ENCODE data around the gene ZNF385D.

Gene ZNF385D

GRCh38 chr3:21744793-21745192, 6.2 kb downstream of the ZNF385D start:
- in situ Hi-C loops (cut with MboI; ENCODE audit: low pct_unique_long_range_greater_than_20kb, low sequenced_read_pairs, unreplicated experiment): no loop called here
- no peak for DNase-seq (ENCODE audit: low spot score)
- no peak for TF ChIP-seq CTCF (IDR thresholded peaks at IDR 0.05; ENCODE audit: extremely low read depth, insufficient read depth, missing control alignments)

GRCh38 chr3:21738935-21739702, 11.9 kb downstream of the ZNF385D start:
- no peak for TF ChIP-seq CTCF (IDR thresholded peaks at IDR 0.05; ENCODE audit: extremely low read depth, insufficient read depth, missing control alignments)
- no peak for DNase-seq (ENCODE audit: low spot score)
- in situ Hi-C loops (cut with MboI; ENCODE audit: low pct_unique_long_range_greater_than_20kb, low sequenced_read_pairs, unreplicated experiment): no loop called here

GRCh38 chr3:21738283-21738682, 12.7 kb downstream of the ZNF385D start:
- no peak for TF ChIP-seq CTCF (IDR thresholded peaks at IDR 0.05; ENCODE audit: extremely low read depth, insufficient read depth, missing control alignments)
- DNase-seq (ENCODE audit: low spot score): no peak
- in situ Hi-C loops (cut with MboI; ENCODE audit: low pct_unique_long_range_greater_than_20kb, low sequenced_read_pairs, unreplicated experiment): no loop called here

DNA sequence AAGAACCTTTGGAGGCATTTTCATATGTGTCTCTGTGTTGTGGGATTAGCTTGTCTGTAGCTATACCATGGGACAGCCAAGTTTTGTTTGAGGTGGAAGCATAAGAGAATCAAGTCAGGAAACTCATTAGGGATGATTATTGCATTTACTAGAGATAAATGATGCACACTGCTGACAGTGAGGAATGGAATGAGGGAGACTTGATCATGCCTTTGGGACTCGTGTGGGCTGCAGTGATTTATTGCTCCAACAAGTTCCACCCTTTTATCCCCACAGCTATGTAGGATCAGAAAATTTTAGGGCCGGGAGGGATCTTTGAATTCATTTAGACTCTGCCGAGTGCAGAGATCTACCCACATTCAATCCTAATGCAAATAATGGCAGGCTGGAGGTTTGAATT, 16.3 kb downstream of the ZNF385D start:
- in situ Hi-C loops (cut with MboI; ENCODE audit: low pct_unique_long_range_greater_than_20kb, low sequenced_read_pairs, unreplicated experiment): no loop called here
- no peak for DNase-seq (ENCODE audit: low spot score)
- no peak for TF ChIP-seq CTCF (IDR thresholded peaks at IDR 0.05; ENCODE audit: extremely low read depth, insufficient read depth, missing control alignments)

DNA sequence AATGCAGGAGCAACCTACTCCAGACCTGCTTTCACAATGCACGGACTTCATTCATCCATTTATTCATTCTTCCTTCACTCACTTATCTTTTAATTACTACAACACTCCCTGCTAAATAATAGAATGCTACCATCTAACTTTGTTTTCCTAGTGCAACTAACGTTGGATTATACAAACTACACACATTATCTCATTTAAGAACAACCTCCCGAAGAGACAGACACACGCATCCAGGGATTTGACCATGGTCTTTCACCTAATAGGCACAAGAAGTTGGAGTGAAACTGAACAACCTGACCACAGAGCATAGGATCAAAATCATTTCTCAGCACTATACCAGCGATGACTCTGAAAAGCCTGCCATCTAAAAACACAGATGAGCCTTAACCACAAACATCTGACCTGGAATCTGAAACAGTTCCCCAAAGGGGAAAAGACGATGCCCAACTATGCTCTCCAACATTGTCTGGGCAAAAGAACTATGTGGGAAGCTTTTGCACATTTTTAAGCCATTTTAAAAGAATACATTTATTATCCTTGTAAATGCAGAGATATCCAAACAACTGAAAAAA, 21.0 kb downstream of the ZNF385D start:
- in situ Hi-C loops (cut with MboI; ENCODE audit: low pct_unique_long_range_greater_than_20kb, low sequenced_read_pairs, unreplicated experiment): no loop called here
- no peak for DNase-seq (ENCODE audit: low spot score)

DNA sequence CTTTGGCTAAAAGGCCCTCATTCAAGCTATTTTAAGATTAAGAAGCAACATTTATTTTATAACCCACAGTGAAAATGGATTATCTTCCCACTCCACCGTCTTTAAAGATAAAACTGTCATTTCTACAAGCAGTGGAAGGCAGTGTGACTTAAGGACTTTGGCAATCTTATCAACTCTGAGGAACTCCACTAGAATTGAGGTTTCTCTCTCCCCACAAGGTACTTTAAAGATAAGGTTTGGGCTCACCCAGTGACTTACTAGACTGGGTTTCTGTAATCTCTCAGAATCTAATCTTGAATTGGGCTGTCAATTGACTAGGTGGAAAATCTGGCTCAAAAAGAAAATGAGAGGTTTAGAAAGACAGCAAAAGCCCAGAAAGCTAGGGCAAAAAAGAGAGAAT, 21.7 kb downstream of the ZNF385D start:
- in situ Hi-C loops (cut with MboI; ENCODE audit: low pct_unique_long_range_greater_than_20kb, low sequenced_read_pairs, unreplicated experiment): no loop called here
- no peak for TF ChIP-seq CTCF (IDR thresholded peaks at IDR 0.05; ENCODE audit: extremely low read depth, insufficient read depth, missing control alignments)
- DNase-seq (ENCODE audit: low spot score): no peak

More for the DNA sequence above, 21.0 kb downstream of the ZNF385D start:
- TF ChIP-seq CTCF (IDR thresholded peaks at IDR 0.05; ENCODE audit: extremely low read depth, insufficient read depth, missing control alignments): no peak

Measured in GM13977 (cell line).